Endothelial cell of umbilical vein (primary cell): ENCODE data around the gene NFS1. TPM values are rescaled to one million over a fixed set of nuclear protein-coding genes. Genes with fewer than 3 reads are reported as not detected.

Experiments used
- BruUV-seq: library from RNA; stranded (reverse); fragments of 400-500 nt; replicated peaks from 2 replicates; lab custom pipeline; 2021; lab: Mats Ljungman, UMichigan
- CTCF ChIA-PET: fragments of 300-600, 350-600 bp; sonication (Branson Sonifier 250); formaldehyde crosslinking; loops from one replicate; lab custom pipeline; 2021; ENCODE audit warnings: antibody characterized with exemption, inconsistent platforms; lab: Charles Lee
- POLR2A ChIA-PET: fragments of 300-600, 350-600 bp; sonication (Branson Sonifier 250); formaldehyde crosslinking; loops from one replicate; lab custom pipeline; 2021; ENCODE audit warnings: antibody characterized with exemption, inconsistent platforms; lab: Charles Lee
- DNase-seq: peaks from one replicate; pipeline ENCODE4 v3.0.0-alpha.2; 2011; ENCODE audit warnings: low read depth, low spot score
- FAIRE-seq: peaks from 2 replicates; lab custom pipeline; 2011; peaks lifted over from hg19 to GRCh38; lab: Jason Lieb, UNC
- H2AFZ ChIP-seq: 2 replicates; pipeline ENCODE4 v1.6.0; 2012; ENCODE audit warnings: low read depth, low read length, control low read depth, inconsistent platforms
- H3K27ac ChIP-seq: 2 replicates; pipeline ENCODE4 v1.5.1; 2011; ENCODE audit warnings: low read depth, mild to moderate bottlenecking, control low read depth, low read length, moderate library complexity; ENCODE audit not compliant: insufficient read depth
- H3K27me3 ChIP-seq, 2 experiments: 2 replicates each; pipeline versions ENCODE4 v1.6.0 to v1.6.1; 2011; ENCODE audit warnings: low read length in 2 of 2, mixed read lengths in 1 of 2; ENCODE audit not compliant: control insufficient read depth in 2 of 2, insufficient read depth in 2 of 2
- H3K36me3 ChIP-seq, 2 experiments: 2 replicates in 1 of 2; 3 replicates in 1 of 2; pipeline ENCODE4 v1.5.1; 2011; ENCODE audit warnings: low read length in 2 of 2, mild to moderate bottlenecking in 1 of 2, moderate library complexity in 1 of 2; ENCODE audit not compliant: control insufficient read depth in 2 of 2, insufficient read depth in 2 of 2; ENCODE audit errors: extremely low read depth in 1 of 2
- H3K4me1 ChIP-seq: 3 replicates; pipeline ENCODE4 v1.5.1; 2011; ENCODE audit warnings: mild to moderate bottlenecking, low read length; ENCODE audit not compliant: control insufficient read depth, insufficient read depth; ENCODE audit errors: extremely low read depth
- H3K4me2 ChIP-seq: 2 replicates; pipeline ENCODE4 v1.6.1; 2011; ENCODE audit warnings: low read length, control low read depth, mixed read lengths; ENCODE audit not compliant: insufficient read depth
- H3K4me3 ChIP-seq, 3 experiments: fragments of 200-600 bp in 1 of 3; sonication (generic), shearing (Covaris generic) in 1 of 3; replicated peaks in 1 of 3; 2 replicates each; pipeline ENCODE4 v1.5.1; 2011 to 2016; ENCODE audit warnings: control low read depth in 3 of 3, low read length in 3 of 3, mild to moderate bottlenecking in 2 of 3, inconsistent platforms in 1 of 3, low read depth in 1 of 3, moderate library complexity in 1 of 3; ENCODE audit not compliant: insufficient read depth in 1 of 3
- H3K79me2 ChIP-seq: 2 replicates; pipeline ENCODE4 v1.6.0; 2012; ENCODE audit warnings: low read length, inconsistent platforms; ENCODE audit not compliant: control insufficient read depth, insufficient read depth
- H3K9ac ChIP-seq: replicated peaks from 2 replicates; pipeline ENCODE3; 2011; ENCODE audit warnings: low read length, control low read depth; ENCODE audit not compliant: insufficient read depth; ENCODE audit errors: extremely low read depth
- H3K9me1 ChIP-seq: replicated peaks from 3 replicates; pipeline ENCODE4 v1.6.0; 2011; ENCODE audit warnings: mild to moderate bottlenecking, low read length; ENCODE audit not compliant: control insufficient read depth, insufficient read depth; ENCODE audit errors: extremely low read depth
- H3K9me3 ChIP-seq: replicated peaks from 2 replicates; pipeline ENCODE4 v1.5.1; 2012; ENCODE audit warnings: low read length, inconsistent platforms; ENCODE audit not compliant: control insufficient read depth, insufficient read depth
- H4K20me1 ChIP-seq: replicated peaks from 2 replicates; pipeline ENCODE3; 2011; ENCODE audit warnings: mild to moderate bottlenecking, low read length; ENCODE audit not compliant: control insufficient read depth, insufficient read depth; ENCODE audit errors: extremely low read depth
- EZH2 ChIP-seq: IDR thresholded peaks from 2 replicates; pipeline ENCODE4 v1.6.1; 2012; ENCODE audit warnings: borderline replicate concordance, low read depth, mild to moderate bottlenecking, moderate library complexity, low read length, inconsistent platforms; ENCODE audit not compliant: severe bottlenecking
- FOS ChIP-seq: IDR thresholded peaks from 2 replicates; pipeline ENCODE4 v1.6.1; 2011; ENCODE audit warnings: mild to moderate bottlenecking, low read length, moderate library complexity, borderline replicate concordance; ENCODE audit not compliant: insufficient read depth
- GATA2 ChIP-seq: IDR thresholded peaks from 2 replicates; pipeline ENCODE4 v1.7.0; 2011; ENCODE audit warnings: low read depth, mild to moderate bottlenecking, moderate library complexity, mixed read lengths, low read length; ENCODE audit not compliant: insufficient read length, insufficient read depth
- JUN ChIP-seq: IDR thresholded peaks from 2 replicates; pipeline ENCODE4 v1.6.1; 2011; ENCODE audit warnings: borderline replicate concordance, low read depth; ENCODE audit not compliant: insufficient read length, insufficient read depth
- MAX ChIP-seq: IDR thresholded peaks from 2 replicates; pipeline ENCODE4 v1.6.1; 2011; ENCODE audit not compliant: insufficient read depth, insufficient read length
- MYC ChIP-seq: IDR thresholded peaks from one replicate; pipeline ENCODE4 v1.6.1; 2011; ENCODE audit warnings: mild to moderate bottlenecking, low read depth, low read length
- POLR2A ChIP-seq: IDR thresholded peaks from 2 replicates; pipeline ENCODE4 v1.6.1; 2012; ENCODE audit warnings: low read depth, mild to moderate bottlenecking, control low read depth, low read length
- POLR2AphosphoS5 ChIP-seq: IDR thresholded peaks from 2 replicates; pipeline ENCODE4 v1.6.1; 2012; ENCODE audit warnings: low read depth, mild to moderate bottlenecking, control low read depth, low read length, moderate library complexity; ENCODE audit not compliant: insufficient read depth
- dilution Hi-C: fragments of 300-500 bp; cut with MboI; formaldehyde crosslinking; loops from one replicate; pipeline ENCODE4 v1.15.0; 2019; ENCODE audit warnings: low sequenced_read_pairs; ENCODE audit not compliant: extremely low pct_ligation_motif_present
- intact Hi-C: fragments of 100-400 bp; cut with micrococcal nuclease; formaldehyde crosslinking; loops from one replicate; pipeline ENCODE4 v1.10.0; 2022
- polyA plus RNA-seq, 4 experiments: library from polyadenylated mRNA; depleted of rRNA in 3 of 4; stranded (reverse) in 3 of 4; unstranded in 1 of 4; fragments of >200 nt; gene quantifications; 2 replicates each; pipeline versions ENCODE4 v1.2.1 to v1.2.3, GENCODE V29; 2011 to 2012; ENCODE audit warnings: missing spikeins in 1 of 4
- total RNA-seq: library from RNA; stranded (reverse); gene quantifications from 2 replicates; pipeline ENCODE4 v1.2.3, GENCODE V29; 2021
- TF ChIP-seq, protein P1 (sequence below), 2 donors: IDR thresholded peaks; 1 replicate in 1 of 2; 2 replicates in 1 of 2; pipeline ENCODE4 v1.5.1; 2011; ENCODE audit warnings: low read length in 2 of 2, mild to moderate bottlenecking in 2 of 2, moderate library complexity in 2 of 2, control low read depth in 1 of 2, inconsistent platforms in 1 of 2, low read depth in 1 of 2; ENCODE audit not compliant: insufficient read depth in 1 of 2; ENCODE audit errors: extremely low read depth in 1 of 2

NFS1 gene
- total and polyA plus RNA-seq, 2 donors (not counting 3 experiments of a cell fraction or from before 2014, with no cell fraction given) = 25.1 to 28.4 TPM

GRCh38 chr20:35695978-35696377 lies 3.2 kb downstream of the NFS1 start:
- no peak for TF ChIP-seq POLR2A
- TF ChIP-seq MAX = no peak
- TF ChIP-seq, protein P1, sequence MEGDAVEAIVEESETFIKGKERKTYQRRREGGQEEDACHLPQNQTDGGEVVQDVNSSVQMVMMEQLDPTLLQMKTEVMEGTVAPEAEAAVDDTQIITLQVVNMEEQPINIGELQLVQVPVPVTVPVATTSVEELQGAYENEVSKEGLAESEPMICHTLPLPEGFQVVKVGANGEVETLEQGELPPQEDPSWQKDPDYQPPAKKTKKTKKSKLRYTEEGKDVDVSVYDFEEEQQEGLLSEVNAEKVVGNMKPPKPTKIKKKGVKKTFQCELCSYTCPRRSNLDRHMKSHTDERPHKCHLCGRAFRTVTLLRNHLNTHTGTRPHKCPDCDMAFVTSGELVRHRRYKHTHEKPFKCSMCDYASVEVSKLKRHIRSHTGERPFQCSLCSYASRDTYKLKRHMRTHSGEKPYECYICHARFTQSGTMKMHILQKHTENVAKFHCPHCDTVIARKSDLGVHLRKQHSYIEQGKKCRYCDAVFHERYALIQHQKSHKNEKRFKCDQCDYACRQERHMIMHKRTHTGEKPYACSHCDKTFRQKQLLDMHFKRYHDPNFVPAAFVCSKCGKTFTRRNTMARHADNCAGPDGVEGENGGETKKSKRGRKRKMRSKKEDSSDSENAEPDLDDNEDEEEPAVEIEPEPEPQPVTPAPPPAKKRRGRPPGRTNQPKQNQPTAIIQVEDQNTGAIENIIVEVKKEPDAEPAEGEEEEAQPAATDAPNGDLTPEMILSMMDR (IDR thresholded peaks at IDR 0.05; ENCODE audit: extremely low read depth in 1 of 2, insufficient read depth in 1 of 2, low read depth in 1 of 2, low read length in 2 of 2) = no peak
- TF ChIP-seq JUN = no peak
- TF ChIP-seq POLR2AphosphoS5 = no peak
- TF ChIP-seq FOS = no peak
- TF ChIP-seq EZH2 = no peak
- TF ChIP-seq GATA2 = no peak
- TF ChIP-seq MYC = no peak
- Histone ChIP-seq H3K9me3 (no peaks in the 10 kb centered on the region), H3K4me2 (no peak overlapping the region), H3K27ac (no peak overlapping the region), H3K9ac (no peak overlapping the region), H3K79me2 (peaks cover 13% of the 10 kb centered on the region), H3K27me3 (no peaks in the 10 kb centered on the region), H4K20me1 (no peaks in the 10 kb centered on the region), H3K4me3 (no peak overlapping the region), H3K36me3 (peaks cover 0 to 6% of the 10 kb centered on the region in 2 experiments), H3K4me1 (peaks cover 17% of the 10 kb centered on the region), H3K9me1 (no peaks in the 10 kb centered on the region), H2AFZ (no peak overlapping the region)
- dilution Hi-C loops (no loop called here), intact Hi-C loops (loop anchor here (5.0 to 10.0 kb wide), 2 partner anchors 94 to 181 kb away; no protein-coding TSS in a partner anchor)
- FAIRE-seq (no peak), DNase-seq (no peak)
- ChIA-PET CTCF (no interaction called here), POLR2A (no interaction called here)
- no TSS peak for BruUV-seq
